ENCODE measurements around the gene SOWAHB.

DNA sequence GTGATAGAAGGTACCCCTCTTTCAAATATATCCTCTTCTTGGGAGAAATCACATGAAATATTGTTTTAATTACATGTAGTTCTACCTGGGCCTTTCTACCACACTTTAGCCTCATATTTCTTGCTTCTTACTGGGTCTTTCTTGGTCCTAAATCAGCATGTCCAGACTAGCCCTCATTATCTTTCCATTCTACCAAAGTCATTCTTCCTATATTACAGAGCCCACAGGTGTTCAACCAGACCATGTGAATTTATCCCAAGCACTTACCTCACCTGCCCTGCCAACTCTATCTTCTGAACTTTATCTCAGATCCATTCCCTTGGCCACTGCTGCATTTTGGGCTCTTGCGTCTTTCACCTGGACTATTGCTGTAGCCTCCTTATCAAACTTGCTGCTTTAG lies 11.8 kb upstream of the SOWAHB start:
- TF ChIP-seq, protein P1, sequence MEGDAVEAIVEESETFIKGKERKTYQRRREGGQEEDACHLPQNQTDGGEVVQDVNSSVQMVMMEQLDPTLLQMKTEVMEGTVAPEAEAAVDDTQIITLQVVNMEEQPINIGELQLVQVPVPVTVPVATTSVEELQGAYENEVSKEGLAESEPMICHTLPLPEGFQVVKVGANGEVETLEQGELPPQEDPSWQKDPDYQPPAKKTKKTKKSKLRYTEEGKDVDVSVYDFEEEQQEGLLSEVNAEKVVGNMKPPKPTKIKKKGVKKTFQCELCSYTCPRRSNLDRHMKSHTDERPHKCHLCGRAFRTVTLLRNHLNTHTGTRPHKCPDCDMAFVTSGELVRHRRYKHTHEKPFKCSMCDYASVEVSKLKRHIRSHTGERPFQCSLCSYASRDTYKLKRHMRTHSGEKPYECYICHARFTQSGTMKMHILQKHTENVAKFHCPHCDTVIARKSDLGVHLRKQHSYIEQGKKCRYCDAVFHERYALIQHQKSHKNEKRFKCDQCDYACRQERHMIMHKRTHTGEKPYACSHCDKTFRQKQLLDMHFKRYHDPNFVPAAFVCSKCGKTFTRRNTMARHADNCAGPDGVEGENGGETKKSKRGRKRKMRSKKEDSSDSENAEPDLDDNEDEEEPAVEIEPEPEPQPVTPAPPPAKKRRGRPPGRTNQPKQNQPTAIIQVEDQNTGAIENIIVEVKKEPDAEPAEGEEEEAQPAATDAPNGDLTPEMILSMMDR (conservative IDR thresholded peaks at IDR 0.05; ENCODE audit: low read length) = no peak
- TF ChIP-seq EZH2phosphoT487 (IDR thresholded peaks at IDR 0.05; ENCODE audit: borderline replicate concordance) = no peak
